Lower leg skin (tissue), 4 donors: Measurements from ENCODE around the gene CIPC. TPM values are rescaled to one million over a fixed set of nuclear protein-coding genes. Genes with fewer than 3 reads are reported as not detected.

Experiments used
- DNase-seq, 2 donors: peaks; one replicate each; pipeline ENCODE4 v3.0.0-alpha.2; 2019; ENCODE audit warnings: low spot score in 2 of 2
- H3K4me3 ChIP-seq: fragments of 200-600 bp; sonication (generic); 2 replicates; pipeline ENCODE4 v1.5.1; 2017; ENCODE audit warnings: mild to moderate bottlenecking, low read depth; ENCODE audit not compliant: poor library complexity, severe bottlenecking
- POLR2A ChIP-seq, 2 donors: fragments of 450-650 bp; IDR thresholded peaks; one replicate each; pipeline ENCODE4 v1.6.1; 2016 to 2017; ENCODE audit warnings: antibody characterized with exemption in 2 of 2, mild to moderate bottlenecking in 1 of 2, moderate library complexity in 1 of 2
- WGBS, 2 donors: methylation state at CpG; one replicate each; pipeline ENCODE4 v1.1.5; 2018; 5-methylcytosine and 5-hydroxymethylcytosine counted together
- intact Hi-C: fragments of 100-400 bp; cut with DNase I; formaldehyde crosslinking; loops from one replicate; pipeline ENCODE4 v1.15.0; 2023; ENCODE audit warnings: low total_unique reads
- total RNA-seq, 4 donors: library from RNA; depleted of rRNA; stranded (reverse); fragments of >200 nt; gene quantifications; one replicate each; pipeline ENCODE4 v1.1.0, GENCODE V29; 2016
- TF ChIP-seq, protein P1 (sequence below), 3 donors: fragments of 450-650 bp; IDR thresholded peaks; one replicate each; pipeline ENCODE4 v1.5.1; 2016; ENCODE audit warnings: antibody characterized with exemption in 3 of 3, mild to moderate bottlenecking in 3 of 3, moderate library complexity in 2 of 3

The CIPC gene
- total RNA-seq, 4 donors from 2014 or later, result 36.6 to 60.0 (median 52.1) TPM

DNA sequence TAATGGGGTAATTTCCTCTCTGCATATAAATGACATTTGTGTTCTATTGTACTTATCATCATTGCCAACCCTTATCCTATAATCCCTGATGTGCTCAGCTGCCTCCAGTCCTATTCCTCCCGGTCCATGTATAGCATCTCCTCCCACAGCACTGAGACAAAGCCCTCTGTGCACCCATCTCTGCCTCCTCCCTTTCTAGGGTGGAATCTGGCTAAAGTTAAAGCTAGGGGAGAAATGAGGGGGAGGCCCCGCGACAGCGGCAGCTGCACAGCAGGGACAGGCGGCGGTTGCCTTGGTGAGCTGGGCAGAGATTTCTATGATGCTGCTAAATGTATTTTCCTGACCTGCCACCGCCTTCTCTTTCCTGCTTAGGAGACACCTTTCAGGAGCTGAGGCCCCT, 56.4 kb downstream of the CIPC start:
- no peak for DNase-seq
- 51 to 61% methylated on average over 7 of the region's 7 CpGs for WGBS, 2 donors
- intact Hi-C loops, result loop anchor here (10.0 kb wide), 1 partner anchor 60 kb away; no protein-coding TSS in a partner anchor
- TF ChIP-seq, protein P1, sequence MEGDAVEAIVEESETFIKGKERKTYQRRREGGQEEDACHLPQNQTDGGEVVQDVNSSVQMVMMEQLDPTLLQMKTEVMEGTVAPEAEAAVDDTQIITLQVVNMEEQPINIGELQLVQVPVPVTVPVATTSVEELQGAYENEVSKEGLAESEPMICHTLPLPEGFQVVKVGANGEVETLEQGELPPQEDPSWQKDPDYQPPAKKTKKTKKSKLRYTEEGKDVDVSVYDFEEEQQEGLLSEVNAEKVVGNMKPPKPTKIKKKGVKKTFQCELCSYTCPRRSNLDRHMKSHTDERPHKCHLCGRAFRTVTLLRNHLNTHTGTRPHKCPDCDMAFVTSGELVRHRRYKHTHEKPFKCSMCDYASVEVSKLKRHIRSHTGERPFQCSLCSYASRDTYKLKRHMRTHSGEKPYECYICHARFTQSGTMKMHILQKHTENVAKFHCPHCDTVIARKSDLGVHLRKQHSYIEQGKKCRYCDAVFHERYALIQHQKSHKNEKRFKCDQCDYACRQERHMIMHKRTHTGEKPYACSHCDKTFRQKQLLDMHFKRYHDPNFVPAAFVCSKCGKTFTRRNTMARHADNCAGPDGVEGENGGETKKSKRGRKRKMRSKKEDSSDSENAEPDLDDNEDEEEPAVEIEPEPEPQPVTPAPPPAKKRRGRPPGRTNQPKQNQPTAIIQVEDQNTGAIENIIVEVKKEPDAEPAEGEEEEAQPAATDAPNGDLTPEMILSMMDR (IDR thresholded peaks at IDR 0.05), result no peak
- no peak for TF ChIP-seq POLR2A (IDR thresholded peaks at IDR 0.05)
- no peak overlapping the region for H3K4me3 ChIP-seq

DNA sequence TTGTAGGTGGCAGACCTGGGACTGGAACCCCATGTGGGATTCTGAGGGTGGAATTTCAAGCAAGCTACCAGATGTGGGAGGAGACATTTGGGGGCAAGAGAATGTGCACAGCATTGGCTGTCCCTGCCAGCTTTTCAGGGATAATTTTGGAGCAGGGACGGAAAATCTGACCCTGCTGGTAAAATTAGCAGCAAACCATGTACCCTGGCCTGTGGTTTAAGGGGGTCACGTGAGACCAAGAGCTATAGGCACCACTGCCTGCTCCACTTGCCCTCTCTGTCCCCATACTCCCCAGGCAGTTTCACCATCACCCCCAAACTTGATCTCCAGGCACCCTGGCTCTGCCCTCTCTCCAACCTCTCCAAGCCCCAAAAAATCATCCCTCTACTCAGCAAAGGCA, 57.0 kb downstream of the CIPC start:
- H3K4me3 ChIP-seq, result no peak overlapping the region
- no peak for DNase-seq
- WGBS, 2 donors, result 52 to 72% methylated on average over 2 of the region's 2 CpGs
- intact Hi-C loops, result loop anchor here (10.0 kb wide), 1 partner anchor 60 kb away; no protein-coding TSS in a partner anchor
- TF ChIP-seq, protein P1 (IDR thresholded peaks at IDR 0.05), result no peak
- TF ChIP-seq POLR2A (IDR thresholded peaks at IDR 0.05), result no peak

DNA sequence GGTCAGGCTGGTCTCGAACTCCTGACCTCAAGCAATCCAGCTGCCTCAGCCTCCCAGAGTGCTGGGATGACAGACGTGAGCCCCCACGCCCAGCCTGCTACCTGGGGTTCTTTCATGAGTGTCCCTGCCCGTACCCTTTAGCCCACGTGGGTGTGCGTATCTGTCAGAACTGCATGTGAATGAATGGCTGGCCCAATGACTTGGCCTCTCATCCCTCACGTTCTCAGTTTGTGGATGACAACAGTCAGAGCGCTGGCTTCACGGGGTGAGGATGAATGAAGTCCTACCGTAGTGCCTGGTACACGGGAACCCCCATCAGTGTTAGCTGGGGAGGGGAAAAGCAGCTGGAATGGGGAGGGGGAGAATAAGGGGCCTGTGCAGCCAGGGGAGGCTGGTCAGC, 59.7 kb downstream of the CIPC start:
- H3K4me3 ChIP-seq, result no peak overlapping the region
- TF ChIP-seq, protein P1 (IDR thresholded peaks at IDR 0.05), result no peak
- TF ChIP-seq POLR2A (IDR thresholded peaks at IDR 0.05), result no peak
- DNase-seq, result no peak
- intact Hi-C loops, result loop anchor here (10.0 kb wide), 1 partner anchor 57 kb away; no protein-coding TSS in a partner anchor
- 53 to 59% methylated on average over 11 of the region's 11 CpGs for WGBS, 2 donors

DNA sequence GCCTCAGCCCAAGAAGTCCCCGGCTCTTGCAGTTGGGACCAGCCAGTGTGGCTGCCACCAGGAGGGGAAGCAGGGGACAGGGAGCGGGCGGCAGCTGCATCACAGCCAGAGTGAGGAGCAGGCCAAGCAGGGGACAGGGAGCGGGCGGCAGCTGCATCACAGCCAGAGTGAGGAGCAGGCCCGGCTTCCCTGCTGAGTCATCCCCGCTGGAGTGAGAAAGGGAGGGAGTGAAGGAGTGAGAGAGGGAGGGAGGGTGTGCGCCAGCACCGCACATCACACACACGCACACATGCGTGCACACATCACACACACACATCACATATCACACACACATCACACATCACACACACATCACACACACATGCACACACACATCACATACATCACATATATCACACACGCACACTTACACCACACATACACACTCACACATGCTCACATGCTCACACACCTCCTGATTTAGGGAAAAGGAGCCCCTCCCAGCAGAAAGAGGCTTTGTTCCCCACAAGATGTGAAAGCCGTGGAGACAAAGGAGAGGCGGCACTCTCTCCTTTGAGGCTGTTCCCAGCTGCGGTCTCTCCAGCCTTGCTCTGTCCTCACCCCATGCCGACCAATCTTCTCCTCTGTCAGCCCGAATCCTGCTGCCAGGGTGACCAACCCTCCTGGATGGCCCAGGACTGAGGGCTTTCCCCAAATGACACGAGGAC, 60.3 kb downstream of the CIPC start:
- TF ChIP-seq, protein P1 (IDR thresholded peaks at IDR 0.05), result no peak
- TF ChIP-seq POLR2A (IDR thresholded peaks at IDR 0.05), result no peak
- WGBS, 2 donors, result 6 to 10% methylated on average over 18 of the region's 18 CpGs
- no peak for DNase-seq
- H3K4me3 ChIP-seq, result no peak overlapping the region
- intact Hi-C loops, result loop anchor here (10.0 kb wide), 1 partner anchor 56 kb away; no protein-coding TSS in a partner anchor

DNA sequence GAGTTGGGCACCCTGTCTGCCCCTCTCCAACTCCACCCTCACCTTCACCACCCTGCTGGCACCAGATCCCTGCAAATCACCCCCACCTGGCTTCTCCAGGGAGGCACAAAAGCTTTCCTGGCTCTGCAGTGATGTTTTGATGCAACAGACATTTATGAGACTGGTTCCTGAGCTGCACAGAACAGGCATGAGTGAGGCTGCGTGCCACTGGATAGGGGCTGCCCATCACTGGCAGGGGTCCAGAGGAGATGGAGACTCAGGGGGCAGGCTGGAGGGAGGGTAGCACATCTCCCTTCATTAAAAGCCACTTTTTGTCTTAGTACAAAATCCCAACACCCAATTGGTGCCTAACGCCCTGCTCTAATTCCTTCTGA, 60.8 kb downstream of the CIPC start:
- DNase-seq, result no peak
- intact Hi-C loops, result loop anchor here (10.0 kb wide), 1 partner anchor 56 kb away; no protein-coding TSS in a partner anchor
- H3K4me3 ChIP-seq, result no peak overlapping the region
- WGBS, 2 donors, result 60 to 71% methylated on average over 2 of the region's 2 CpGs
- TF ChIP-seq, protein P1 (IDR thresholded peaks at IDR 0.05), result no peak
- no peak for TF ChIP-seq POLR2A (IDR thresholded peaks at IDR 0.05)
